K562 (cell line): ENCODE results near the gene MSRB2. TPM values are rescaled to one million over a fixed set of nuclear protein-coding genes. Genes with fewer than 3 reads are reported as not detected.
A peak's percentile ranks its signal among the peaks of the same experiment; 100 is the strongest.

Experiments
- BCOR ChIP-seq: fragments of 450-650 bp; IDR thresholded peaks from 2 replicates; pipeline ENCODE4 v1.6.1; 2016
- CHCHD3 ChIP-seq: fragments of 250-450 bp; sonication (Bioruptor Pico); IDR thresholded peaks from 2 replicates; pipeline ENCODE4 v2.1.2; 2022; ENCODE audit warnings: mild to moderate bottlenecking
- DMBX1 ChIP-seq: fragments of 250-450 bp; sonication (Bioruptor Pico); IDR thresholded peaks from 2 replicates; pipeline ENCODE4 v1.8.0; 2022; ENCODE audit warnings: inconsistent platforms, mild to moderate bottlenecking, moderate library complexity, borderline replicate concordance
- ETS1 ChIP-seq: conservative IDR thresholded peaks from 2 replicates; pipeline ENCODE4 v1.6.1; 2011; ENCODE audit warnings: low read depth, mild to moderate bottlenecking, low read length; ENCODE audit not compliant: control insufficient read depth
- FIP1L1 ChIP-seq: fragments of 200-400 bp; formaldehyde crosslinking; IDR thresholded peaks from 2 replicates; pipeline ENCODE4 v1.6.1; 2018; ENCODE audit warnings: mild to moderate bottlenecking, low read depth, low read length; ENCODE audit not compliant: poor library complexity, severe bottlenecking
- HINFP ChIP-seq: fragments of 450-650 bp; conservative IDR thresholded peaks from 2 replicates; pipeline ENCODE4 v1.6.1; 2016; ENCODE audit warnings: missing genetic modification characterization, low read depth, mild to moderate bottlenecking, control low read depth, missing compliant biosample characterization
- NFIX ChIP-seq: fragments of 250-450 bp; sonication (Bioruptor Pico); IDR thresholded peaks from 2 replicates; pipeline ENCODE4 v1.4.0; 2020; ENCODE audit warnings: low read depth, mild to moderate bottlenecking, moderate library complexity
- PURB ChIP-seq: sonication (generic); formaldehyde crosslinking; IDR thresholded peaks from 2 replicates; pipeline ENCODE4 v1.9.0; 2021; ENCODE audit warnings: low read depth, mild to moderate bottlenecking, missing genetic modification reagents
- RBM14 ChIP-seq: fragments of 200-400 bp; formaldehyde crosslinking; IDR thresholded peaks from 2 replicates; pipeline ENCODE4 v1.6.1; 2018; ENCODE audit warnings: low read depth, mild to moderate bottlenecking, low read length, moderate library complexity, borderline replicate concordance; ENCODE audit not compliant: insufficient read depth
- RBM39 ChIP-seq: fragments of 200-400 bp; formaldehyde crosslinking; optimal IDR thresholded peaks from 2 replicates; pipeline ENCODE3; 2018; ENCODE audit warnings: low read depth, low read length
- REST ChIP-seq, 2 experiments: fragments of 450-650 bp; formaldehyde crosslinking in 1 of 2; IDR thresholded peaks; 2 replicates each; pipeline versions ENCODE4 v1.4.0 to v1.6.1; 2014 to 2020; ENCODE audit warnings: mild to moderate bottlenecking in 2 of 2, borderline replicate concordance in 1 of 2, low read depth in 1 of 2
- ZNF143 ChIP-seq: sonication (generic); formaldehyde crosslinking; IDR thresholded peaks from 2 replicates; pipeline ENCODE4 v1.9.0; 2022; ENCODE audit warnings: mild to moderate bottlenecking, missing genetic modification reagents
- ZNF324 ChIP-seq: fragments of 250-450 bp; sonication (Bioruptor Pico); IDR thresholded peaks from 2 replicates; pipeline ENCODE4 v1.4.0; 2020; ENCODE audit warnings: mild to moderate bottlenecking
- ZNF445 ChIP-seq: fragments of 250-450 bp; sonication (Bioruptor Pico); IDR thresholded peaks from 2 replicates; pipeline ENCODE4 v1.4.0; 2020; ENCODE audit warnings: low read depth, mild to moderate bottlenecking, moderate library complexity
- polyA plus RNA-seq, 8 experiments: library from polyadenylated mRNA; depleted of rRNA in 4 of 8; stranded (reverse) in 5 of 8; unstranded in 3 of 8; fragments of >200 nt; fragmentation: Nextera tagmentation in 2 of 8; fragmentation: Illumina TruSeq in 1 of 8; extraction: Ambion mirVana in 2 of 8; extraction: Trizol in 1 of 8; gene quantifications; 2 replicates each; pipeline versions ENCODE4 v1.2.1 to v1.2.3, GENCODE V29; 2011 to 2014; ENCODE audit warnings: inconsistent platforms in 1 of 8, missing spikeins in 1 of 8
- total RNA-seq, 7 experiments: library from RNA; depleted of rRNA in 6 of 7; stranded (reverse); fragments of >200 nt in 6 of 7; fragmentation: Illumina TruSeq in 2 of 7; extraction: Trizol in 2 of 7; gene quantifications; 2 replicates each; pipeline versions ENCODE4 v1.2.1 to v1.2.3, GENCODE V29; 2011 to 2021; ENCODE audit warnings: low replicate concordance in 1 of 7

Gene MSRB2
- total and polyA plus RNA-seq, 9 of the 15 experiments (the other 6 are each of a cell fraction or from before 2014, with no cell fraction given), result 1.5 to 22.3 (median 5.9) TPM

GRCh38 chr10:23095404-23095965 is at the start of gene MSRB2 (continued):
- no peak for TF ChIP-seq BCOR
- no peak for TF ChIP-seq DMBX1 (CRISPR knock-in tag)
- TF ChIP-seq ZNF143 (CRISPR knock-in tag), result no peak
- no peak; the same call in 1 of the 2 replicates for TF ChIP-seq ETS1
- no peak for TF ChIP-seq RBM14
- no peak for TF ChIP-seq ZNF445 (CRISPR knock-in tag)
- TF ChIP-seq FIP1L1, result no peak
- no peak for TF ChIP-seq PURB
- TF ChIP-seq CHCHD3, result peak; percentile 34; the same call in 1 of the 2 replicates
- no peak for TF ChIP-seq ZNF324 (CRISPR knock-in tag)
- no peak for TF ChIP-seq RBM39
- no peak for TF ChIP-seq HINFP (tag)
- TF ChIP-seq REST (IDR thresholded peaks at IDR 0.05; ENCODE audit: borderline replicate concordance), result no peak
- TF ChIP-seq REST (CRISPR knock-in tag; IDR thresholded peaks at IDR 0.05; ENCODE audit: low read depth), result no peak
- no peak for TF ChIP-seq NFIX (CRISPR knock-in tag)
